NCI-H82 (cell line): ENCODE measurements around the gene SORCS2.
"Not testable (repeated sequence)": the region's sequence is repeated elsewhere in the genome, so short reads cannot be mapped to it uniquely, and the experiment has no call there.

Source experiments
- DNase-seq: peaks from one replicate; lab custom pipeline; 2025; lab: John Stamatoyannopoulos, UW

SORCS2 gene

DNA sequence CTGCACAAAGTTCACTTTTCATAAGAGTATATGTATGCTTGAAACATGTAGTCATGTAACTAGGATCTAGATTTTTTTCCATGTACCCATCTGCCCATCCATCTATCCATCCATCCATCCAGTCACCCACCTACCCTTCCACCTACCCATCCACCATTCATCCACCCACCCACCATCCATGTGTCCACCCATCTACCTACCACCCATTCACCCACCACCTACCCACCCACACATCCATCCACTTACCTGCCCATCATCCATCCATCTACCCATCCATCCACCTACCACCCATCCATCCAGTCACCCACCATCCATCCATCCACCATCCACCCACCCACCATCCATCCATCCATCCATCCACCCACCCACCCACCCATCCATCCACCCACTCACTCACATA, 364.2 kb downstream of the SORCS2 start:
- no peak for DNase-seq

DNA sequence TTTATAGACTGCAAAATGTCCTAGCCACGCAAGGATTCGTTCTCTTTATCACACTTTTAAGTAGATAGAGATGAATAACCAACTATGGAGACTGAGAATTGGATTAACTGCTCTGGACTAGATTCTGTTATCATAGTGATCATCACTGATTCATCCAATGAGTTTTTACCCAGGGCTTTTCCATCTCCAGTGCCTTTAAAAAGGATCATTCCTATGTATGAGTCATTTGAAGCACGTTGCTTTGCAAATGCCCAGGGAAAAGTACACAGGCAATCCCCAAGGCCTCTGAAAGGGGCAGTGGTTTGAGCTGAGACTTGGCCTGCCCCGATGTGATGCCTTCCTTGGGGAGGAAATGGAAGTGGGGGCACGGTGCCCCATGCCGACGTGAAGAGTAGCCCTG, 365.1 kb downstream of the SORCS2 start:
- no peak for DNase-seq

DNA sequence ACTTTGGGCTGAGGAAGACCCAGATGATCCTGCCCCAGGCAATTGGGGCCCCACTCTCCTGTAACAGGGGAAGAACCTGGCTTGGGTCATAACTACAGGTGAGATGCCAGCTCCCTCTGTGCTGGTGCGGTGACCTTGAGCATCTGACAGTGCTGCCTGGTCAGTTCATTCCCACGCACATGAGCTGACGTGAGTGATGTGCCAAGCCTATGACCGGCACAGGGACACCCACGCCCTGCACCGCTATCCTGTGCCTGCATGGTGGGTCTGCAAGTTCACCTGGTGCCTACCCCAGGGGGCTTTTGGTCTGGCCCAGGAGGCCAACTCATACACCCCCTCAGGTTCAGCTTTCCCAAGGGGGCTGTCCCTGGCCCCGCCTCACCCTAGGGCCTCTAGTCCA, 366.1 kb downstream of the SORCS2 start:
- DNase-seq, result no peak

DNA sequence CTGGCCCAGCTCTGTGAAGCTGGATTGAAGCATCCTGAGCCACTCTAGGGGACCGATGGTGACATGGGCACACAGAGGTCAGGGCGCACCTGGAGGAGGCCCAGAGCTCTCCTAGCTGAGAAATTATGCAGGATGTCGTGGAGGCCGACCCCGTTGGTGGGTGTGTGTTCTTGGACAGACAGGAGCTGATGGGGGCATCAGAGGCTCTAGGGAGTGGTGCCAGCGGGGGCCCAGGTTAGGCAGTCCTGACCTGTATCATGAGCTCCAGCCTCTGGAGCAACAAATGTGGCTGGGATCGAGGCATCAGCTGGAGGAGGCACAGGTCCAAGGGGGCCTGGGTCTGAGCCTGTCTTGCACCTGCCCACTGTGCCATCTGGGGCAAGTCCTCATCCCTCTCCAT, 367.0 kb downstream of the SORCS2 start:
- no peak for DNase-seq

DNA sequence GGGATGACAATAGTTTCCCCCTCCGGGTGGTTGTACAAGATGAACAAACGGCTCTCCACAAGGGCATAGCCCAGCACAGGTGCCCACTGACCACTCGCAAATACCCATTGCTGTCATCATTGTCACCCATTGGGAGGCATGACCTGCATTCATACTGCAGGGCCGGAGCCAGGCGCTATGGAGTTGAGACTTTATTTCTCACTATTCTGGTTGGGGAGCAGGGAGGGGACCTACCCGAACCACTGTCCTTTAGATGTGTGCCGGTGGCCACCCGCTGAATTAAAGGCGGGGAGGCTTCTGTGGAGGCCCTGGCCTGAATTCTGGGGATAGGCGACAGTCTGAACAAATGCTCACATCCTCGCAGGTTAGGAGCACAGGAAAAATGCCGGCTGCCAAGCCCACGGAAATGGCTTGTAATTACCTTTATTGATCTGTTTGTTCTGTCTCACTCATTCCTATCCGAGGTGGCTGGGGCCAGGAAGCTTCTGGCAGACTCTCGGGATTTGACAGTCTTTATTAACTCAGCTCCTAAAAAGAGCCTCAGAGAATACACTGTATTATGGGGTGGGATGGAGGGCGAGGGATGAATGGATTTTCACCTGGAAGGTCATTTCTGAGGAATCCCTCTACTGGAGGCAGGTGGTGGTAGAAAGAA, 367.5 kb downstream of the SORCS2 start:
- DNase-seq, result no peak

DNA sequence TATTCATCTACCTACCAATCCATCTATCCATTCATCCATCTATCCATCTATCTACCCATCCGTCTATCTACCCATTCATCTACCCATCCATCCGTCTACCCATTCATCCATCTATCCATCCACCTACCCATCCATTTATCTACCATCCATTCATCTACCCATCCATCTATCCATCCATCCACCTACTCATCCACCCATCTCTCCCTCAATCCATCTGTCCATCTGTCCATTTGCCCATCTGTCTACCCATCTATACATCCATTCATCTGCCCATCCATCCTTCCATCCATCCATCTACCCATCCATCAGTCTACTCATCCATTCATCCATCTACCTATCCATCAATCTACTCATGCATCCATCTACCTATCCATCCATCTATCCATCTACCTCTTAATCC, 369.2 kb downstream of the SORCS2 start:
- no peak for DNase-seq

DNA sequence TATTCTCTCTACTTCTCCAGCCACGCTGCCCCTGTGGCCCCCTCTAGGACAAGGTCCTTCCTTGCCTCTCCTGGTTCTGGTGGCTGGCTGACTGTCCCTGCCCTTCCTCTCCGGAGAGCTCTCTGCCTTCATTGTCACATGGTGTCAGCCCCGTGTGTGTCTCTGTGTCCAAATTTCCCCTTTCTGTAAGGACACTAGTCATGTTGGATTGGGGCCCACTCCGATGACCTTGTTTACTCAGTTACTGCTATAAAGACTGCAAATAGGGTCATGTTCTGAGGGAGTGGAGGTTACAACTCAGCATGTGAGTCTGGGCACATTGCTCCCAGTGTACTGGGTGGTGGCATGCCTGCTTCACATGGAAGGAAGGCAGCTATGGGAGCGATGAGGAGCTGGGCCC, 371.9 kb downstream of the SORCS2 start:
- no peak for DNase-seq

DNA sequence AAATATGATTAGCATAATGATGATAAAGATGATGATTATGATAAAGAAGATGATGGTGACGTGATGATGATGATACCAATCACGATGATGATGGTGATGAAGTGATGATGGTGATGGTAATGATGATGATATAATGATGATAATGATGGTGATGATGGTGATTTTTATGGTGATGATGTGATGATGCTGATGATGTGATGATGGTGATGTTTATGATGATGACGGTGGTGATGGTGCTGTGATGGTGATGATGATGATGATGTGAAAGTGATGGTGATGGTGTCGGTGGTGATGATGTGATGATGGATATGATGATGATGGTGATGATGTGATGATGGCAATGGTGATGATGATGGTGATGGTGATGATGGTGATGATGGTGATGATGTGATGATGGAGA, 373.1 kb downstream of the SORCS2 start:
- DNase-seq, result no peak

DNA sequence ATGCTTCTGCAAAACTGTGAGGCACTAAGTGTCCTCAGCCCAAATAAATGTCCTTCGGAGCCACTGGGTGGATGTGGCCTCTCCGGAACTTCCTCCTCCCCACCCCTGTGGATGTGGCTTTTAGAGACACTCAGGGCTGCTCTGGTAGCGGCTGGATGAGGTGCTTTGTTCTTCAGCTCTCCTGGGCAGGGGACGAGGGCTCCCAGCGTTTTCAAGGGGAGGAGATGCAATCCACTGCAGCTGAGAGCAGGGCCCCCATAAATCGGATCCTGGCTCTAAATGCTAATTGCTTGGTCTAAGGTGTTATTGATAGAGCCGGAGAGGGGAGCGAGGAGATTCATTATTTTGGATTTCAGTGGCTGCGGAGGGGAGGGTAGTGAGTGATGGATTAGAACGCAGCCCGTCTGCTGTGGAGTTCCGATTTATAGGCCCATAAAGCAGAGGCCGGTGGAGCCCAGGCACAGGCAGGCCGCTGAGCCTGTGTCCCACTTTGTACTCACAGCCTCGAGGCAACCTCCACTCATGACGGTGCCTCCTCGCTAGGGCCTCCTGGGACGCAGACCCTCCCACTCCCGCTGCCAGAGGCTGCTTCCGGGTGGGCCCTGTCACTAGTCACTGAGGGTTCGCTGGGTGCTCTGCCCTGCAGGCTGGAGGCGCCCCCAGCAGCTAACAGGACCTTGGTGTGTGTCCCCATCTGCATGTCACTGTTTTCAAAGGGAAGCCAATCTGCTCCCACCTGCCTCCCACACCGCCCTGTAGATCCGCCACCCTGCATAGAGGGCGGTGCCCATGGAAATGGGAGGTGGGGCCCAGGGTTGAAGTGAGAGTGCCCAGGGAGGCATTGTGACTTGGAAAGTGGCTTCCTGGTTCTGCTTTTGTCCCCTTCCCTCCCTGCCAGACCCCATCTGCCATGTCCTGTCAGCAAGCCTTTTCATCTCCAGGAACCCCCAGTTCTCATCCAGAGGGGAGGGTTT, 377.8 kb downstream of the SORCS2 start:
- DNase-seq, result no peak

DNA sequence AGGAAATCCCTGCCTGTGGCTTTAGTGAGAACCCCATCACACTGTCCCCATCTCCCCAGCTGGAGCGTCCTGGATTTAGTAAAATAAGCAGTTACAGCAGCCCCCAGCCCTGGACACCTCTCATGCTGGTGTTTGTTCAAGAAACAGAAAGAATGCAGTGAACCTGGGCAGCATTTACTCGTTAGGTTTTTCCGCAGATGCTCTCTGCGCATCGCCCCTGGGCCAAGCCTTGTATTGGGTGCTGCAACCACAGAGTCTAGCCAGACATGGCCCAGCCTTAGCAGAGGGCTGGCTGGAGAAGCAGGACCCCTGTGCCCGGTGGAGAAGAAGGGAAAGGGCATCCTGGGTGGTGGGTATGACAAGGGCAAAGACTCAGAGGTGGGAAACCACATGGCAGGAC, 378.7 kb downstream of the SORCS2 start:
- DNase-seq, result no peak

DNA sequence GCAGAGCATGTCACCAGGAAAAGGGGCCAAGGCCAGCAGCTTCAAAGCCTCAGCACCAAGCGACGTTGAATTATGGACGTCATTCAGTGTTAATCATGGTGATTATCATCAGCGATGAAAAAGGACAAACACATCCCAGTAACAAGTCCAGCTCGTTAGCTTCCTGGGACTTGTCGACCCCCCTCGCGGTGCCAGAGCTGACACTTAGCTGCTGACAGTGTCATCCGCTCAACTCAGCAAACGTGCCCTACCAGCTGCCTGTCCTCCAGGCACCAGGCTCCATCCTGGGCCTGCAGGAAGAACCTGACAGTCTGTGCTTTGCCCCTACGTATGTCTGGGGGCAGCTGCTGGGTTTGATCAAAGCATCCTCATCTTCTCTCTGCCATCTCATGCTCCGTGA, 379.4 kb downstream of the SORCS2 start:
- no peak for DNase-seq

DNA sequence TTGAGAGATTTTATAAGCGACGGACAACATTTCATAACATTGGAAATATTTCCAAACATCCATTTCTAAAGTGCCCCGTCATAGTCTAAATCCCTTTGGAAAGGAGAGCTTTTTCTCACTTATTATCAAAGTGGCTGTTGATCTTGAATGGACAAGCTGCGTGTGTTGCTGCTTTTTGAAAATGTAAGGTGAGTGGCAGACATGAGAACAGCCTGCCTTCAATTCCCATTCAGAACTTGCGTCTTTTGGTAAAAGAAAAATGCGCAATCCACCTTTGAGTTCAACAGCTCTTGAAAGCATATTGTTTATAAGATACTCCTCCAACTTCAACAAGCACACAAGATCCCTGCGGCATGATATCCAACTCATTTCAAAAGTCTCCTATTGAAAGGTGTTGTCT, 380.6 kb downstream of the SORCS2 start:
- DNase-seq, result no peak

DNA sequence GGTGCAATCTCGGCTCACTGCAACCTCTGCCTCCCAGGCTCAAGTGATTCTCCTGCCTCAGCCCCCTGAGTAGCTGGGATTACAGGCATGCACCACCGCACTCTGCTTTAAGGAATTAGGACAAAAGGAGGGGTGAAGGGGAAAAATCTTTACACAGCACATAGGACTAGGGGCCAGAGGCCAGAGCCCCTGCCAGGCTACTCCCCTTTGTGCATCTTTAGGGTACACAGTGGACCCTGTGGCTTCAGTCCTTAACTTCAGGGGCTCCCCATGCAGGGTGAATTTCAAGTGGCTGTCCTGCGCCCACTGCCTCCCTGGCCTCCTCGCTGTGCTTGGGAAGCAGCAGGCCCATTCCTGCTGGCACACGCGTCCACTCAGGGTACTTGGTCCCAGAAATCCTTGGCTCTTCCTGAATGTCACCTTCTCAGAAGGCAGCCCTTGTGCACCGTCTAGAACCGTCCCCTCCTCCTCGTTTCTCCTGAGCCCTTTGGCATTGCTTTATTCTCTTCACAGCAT, 381.3 kb downstream of the SORCS2 start:
- DNase-seq, result no peak

DNA sequence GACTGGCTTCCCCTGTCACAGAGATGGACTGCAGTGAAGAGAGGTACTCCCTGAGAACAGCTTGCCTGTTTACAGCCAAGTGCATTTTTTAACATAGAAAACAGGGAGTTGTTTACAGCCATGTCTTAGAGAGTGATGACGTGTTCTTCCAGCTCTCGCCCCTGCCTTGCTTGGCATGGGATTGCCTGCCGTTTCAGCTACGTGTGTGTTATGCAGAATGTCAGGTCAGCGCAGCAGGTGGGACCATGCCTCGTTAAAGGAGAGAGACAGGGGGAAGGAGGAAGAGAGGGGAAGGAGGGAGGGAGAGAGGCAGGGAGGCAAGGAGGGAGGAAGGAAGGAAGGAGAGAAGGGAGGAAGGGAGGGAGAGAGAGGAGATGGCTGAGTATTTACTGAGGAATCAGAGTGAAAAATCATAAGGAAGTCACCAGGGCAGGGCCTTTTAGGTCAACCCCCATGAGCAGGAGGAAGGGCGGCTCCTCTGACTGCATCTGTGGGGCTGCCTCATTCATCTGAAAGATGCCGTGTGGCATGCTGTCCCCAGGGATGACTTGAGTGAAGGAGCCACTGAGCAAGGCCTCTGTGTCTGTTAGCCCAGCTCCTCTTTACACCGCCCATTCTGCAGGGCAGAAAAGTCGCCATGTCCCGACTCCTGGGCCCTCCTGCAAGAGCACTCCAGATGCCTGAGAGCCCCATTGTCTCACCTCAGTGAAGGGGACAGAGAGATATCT, 382.1 kb downstream of the SORCS2 start:
- no peak for DNase-seq

DNA sequence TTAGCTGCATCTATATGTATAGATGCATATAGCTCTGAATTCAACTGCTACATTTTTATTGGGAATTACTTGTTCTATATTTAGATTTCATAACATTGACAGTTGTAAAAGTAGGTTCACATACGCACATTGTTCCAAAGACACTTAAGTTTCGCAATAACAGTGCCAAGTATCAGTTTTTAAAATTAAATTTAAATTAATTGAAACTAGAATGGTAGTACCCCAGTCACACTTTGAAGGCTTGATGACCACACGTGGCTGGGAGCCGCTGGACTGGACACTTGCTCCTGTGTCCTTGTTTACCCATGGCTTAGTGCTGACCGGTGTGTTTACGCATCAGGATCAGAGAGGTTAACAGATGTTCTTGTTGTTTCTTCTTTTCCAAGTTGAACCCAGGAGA, 383.1 kb downstream of the SORCS2 start:
- no peak for DNase-seq

DNA sequence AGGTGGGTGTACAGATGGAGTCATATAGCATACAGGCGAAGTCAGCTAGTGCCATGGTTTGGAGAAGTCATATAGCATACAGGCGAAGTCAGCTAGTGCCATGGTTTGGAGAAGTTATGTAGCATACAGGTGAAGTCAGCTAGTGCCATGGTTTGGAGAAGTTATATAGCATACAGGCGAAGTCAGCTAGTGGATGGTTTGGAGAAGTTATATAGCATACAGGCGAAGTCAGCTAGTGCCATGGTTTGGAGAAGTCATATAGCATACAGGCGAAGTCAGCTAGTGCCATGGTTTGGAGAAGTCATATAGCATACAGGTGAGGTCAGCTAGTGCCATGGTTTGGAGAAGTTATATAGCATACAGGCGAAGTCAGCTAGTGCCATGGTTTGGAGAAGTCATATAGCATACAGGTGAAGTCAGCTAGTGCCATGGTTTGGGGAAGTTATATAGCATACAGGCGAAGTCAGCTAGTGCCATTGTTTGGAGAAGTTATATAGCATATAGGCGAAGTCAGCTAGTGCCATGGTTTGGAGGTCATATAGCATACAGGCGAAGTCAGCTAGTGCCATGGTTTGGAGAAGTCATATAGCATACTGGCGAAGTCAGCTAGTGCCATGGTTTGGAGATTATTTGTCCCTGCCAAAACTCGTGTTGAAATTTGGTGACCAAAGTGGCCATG, 385.2 kb downstream of the SORCS2 start:
- DNase-seq, result not testable (repeated sequence)

DNA sequence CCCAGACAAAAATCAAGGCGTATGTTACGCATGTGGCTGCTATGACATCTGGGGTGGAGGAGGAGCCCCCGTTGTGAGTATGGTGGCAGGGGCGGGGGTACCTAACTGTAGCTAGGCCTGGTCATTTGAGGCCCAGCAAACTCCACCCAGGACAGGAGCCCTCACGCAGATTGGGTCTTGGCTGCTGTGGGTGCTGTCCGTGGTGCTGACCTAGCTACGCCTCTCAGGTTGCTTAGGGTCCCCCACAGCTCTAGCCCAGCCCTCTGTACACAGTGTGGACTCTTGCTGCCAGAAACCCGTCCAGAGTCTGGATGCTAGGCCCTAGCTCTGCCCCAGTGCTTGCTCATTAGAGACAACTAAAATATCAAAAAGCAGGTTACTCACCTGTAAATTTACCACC, 389.1 kb downstream of the SORCS2 start:
- DNase-seq, result no peak

DNA sequence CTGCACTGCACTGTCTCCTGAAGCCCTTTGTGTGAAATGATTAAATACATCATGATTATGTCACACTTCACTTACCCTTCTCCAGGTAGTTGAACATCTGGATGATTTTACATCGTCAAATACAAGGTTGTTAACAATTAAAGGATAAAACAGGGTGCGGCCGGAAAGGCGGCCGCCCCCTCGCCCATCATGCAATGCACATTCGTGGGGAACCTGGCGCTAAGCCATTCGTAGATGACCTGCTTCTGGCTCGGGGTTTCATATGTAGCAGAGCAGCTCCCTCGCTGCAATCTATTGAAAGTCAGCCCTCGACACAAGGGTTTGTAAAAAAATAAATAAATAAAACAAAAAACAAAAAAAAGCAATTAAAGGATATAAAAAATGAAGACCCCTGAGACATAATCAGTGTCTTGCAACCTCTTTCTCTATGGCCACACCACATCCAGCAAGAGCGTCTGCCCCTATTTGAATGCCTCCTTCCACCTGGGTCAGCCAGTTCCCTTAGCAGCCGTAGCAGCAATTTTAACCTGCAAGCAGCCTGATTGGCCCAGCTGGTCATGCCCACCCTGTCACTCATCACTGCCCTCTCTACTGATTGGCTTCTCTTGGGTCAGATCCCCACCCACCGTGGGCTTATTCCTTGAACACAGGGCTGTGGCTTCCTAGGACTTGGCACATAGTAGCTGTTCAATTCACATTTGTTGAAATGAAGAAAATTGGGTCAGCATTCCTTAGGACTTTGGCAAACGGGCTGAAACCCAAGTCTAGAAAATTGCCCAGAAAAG, 390.2 kb downstream of the SORCS2 start:
- DNase-seq, result no peak

DNA sequence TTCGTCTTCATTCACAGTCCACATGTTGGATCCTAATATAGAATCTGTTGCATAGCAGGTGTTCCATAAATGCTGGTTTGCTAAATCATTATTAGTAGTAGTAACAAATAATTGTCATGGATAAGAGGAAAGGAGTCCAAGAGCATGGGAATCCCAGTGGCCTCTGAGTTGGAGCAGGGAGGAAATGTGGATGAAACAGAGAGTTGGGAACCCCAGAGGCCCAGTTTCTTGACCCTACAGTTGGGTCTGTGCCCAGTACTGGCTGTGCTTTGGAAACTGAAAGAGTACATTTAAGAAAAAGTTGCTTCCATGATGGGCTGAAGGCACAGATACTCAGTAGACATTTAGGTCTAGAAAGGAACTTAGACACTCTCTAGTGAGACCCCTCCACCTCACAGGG, 391.8 kb downstream of the SORCS2 start:
- DNase-seq, result no peak

DNA sequence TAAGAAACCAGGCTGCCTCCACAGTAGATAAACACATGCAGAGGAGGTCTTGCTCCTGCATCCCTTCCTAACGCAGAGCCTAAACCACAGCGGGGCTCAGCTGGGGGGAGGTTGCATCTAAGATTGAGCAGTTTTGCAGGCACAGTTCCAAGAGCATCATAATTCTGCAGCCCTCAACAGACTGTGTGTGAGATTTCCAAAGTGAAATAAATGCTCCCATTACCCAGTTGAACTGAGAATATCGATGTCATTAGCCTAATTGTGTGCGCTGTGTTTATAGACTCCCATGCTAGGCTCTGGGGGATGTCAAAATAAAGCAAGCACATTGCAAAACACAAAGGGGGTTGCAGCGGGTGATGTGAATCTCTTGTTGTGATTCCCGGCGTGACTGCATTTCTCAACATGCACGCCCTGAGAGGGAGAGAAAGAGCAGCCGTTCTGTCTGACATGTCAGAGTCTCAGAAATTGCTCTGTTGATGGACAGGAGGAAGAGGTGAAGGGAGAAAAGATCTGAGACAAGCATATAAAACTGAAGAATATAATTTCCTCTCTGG, 392.3 kb downstream of the SORCS2 start:
- DNase-seq, result no peak

DNA sequence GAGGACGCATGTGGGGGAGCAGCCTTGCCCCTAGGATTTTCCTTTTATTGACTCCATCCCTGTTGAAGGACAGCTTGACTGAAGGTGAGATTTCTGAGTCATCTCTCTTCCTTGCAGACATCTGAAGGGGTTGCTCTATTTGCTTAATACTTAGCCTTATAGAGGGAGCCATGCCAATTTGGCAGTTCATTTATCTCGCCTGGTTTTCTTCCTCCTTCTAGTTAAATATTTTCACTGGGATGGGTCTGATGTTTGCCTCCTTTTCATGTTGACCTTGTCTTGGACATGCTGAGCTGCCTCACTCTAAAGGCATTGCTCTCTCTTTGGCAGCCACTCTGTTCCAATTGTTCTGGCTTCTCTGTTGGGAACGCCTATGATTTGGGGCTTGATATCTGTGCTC, 393.4 kb downstream of the SORCS2 start:
- DNase-seq, result no peak
